Astrocyte (in vitro differentiated cells and primary cell): ENCODE data around the gene HGS. TPM values are rescaled to one million over a fixed set of nuclear protein-coding genes. Genes with fewer than 3 reads are reported as not detected.

Source experiments
- DNase-seq: peaks from one replicate; pipeline ENCODE4 v3.0.0-alpha.2; 2010; ENCODE audit warnings: low read depth
- FAIRE-seq: peaks from 2 replicates; lab custom pipeline; 2011; peaks lifted over from hg19 to GRCh38; lab: Jason Lieb, UNC
- H2AFZ ChIP-seq: 2 replicates; pipeline ENCODE4 v1.6.0; 2012; ENCODE audit warnings: low read depth, low read length, inconsistent platforms
- H3K27ac ChIP-seq: 2 replicates; pipeline ENCODE4 v1.5.1; 2011; ENCODE audit warnings: low read depth, low read length, inconsistent platforms
- H3K27me3 ChIP-seq: 2 replicates; pipeline ENCODE4 v1.6.0; 2011; ENCODE audit warnings: low read length, inconsistent platforms; ENCODE audit not compliant: insufficient read depth
- H3K36me3 ChIP-seq: 2 replicates; pipeline ENCODE4 v1.5.1; 2011; ENCODE audit warnings: low read length, inconsistent platforms; ENCODE audit not compliant: insufficient read depth
- H3K4me1 ChIP-seq: 2 replicates; pipeline ENCODE4 v1.5.1; 2011; ENCODE audit warnings: low read length, inconsistent platforms; ENCODE audit not compliant: insufficient read depth
- H3K4me2 ChIP-seq: 2 replicates; pipeline ENCODE4 v1.6.0; 2012; ENCODE audit warnings: low read length, inconsistent platforms
- H3K4me3 ChIP-seq: 2 replicates; pipeline ENCODE4 v1.5.1; 2011; ENCODE audit warnings: low read depth, mild to moderate bottlenecking, low read length, inconsistent platforms; ENCODE audit not compliant: insufficient read depth
- H3K79me2 ChIP-seq: 2 replicates; pipeline ENCODE4 v1.6.0; 2012; ENCODE audit warnings: mild to moderate bottlenecking, low read length, inconsistent platforms; ENCODE audit not compliant: insufficient read depth
- H3K9ac ChIP-seq: 2 replicates; pipeline ENCODE4 v1.6.0; 2012; ENCODE audit warnings: mild to moderate bottlenecking, low read length, inconsistent platforms
- H3K9me3 ChIP-seq: 2 replicates; pipeline ENCODE4 v1.5.1; 2012; ENCODE audit warnings: low read depth, mild to moderate bottlenecking, low read length, inconsistent platforms; ENCODE audit not compliant: insufficient read depth
- H4K20me1 ChIP-seq: 2 replicates; pipeline ENCODE4 v1.6.0; 2012; ENCODE audit warnings: low read length, inconsistent platforms; ENCODE audit not compliant: insufficient read depth
- H3K27ac Mint-ChIP-seq: one replicate; pipeline ENCODE4 v1.8.0; 2021; ENCODE audit warnings: mild to moderate bottlenecking, mixed read lengths; ENCODE audit not compliant: unreplicated experiment
- H3K27me3 Mint-ChIP-seq: one replicate; pipeline ENCODE4 v1.8.0; 2021; ENCODE audit warnings: low read depth, mixed read lengths; ENCODE audit not compliant: unreplicated experiment
- H3K36me3 Mint-ChIP-seq: one replicate; pipeline ENCODE4 v1.8.0; 2021; ENCODE audit warnings: low read depth, mixed read lengths; ENCODE audit not compliant: unreplicated experiment
- H3K4me1 Mint-ChIP-seq: one replicate; pipeline ENCODE4 v1.8.0; 2021; ENCODE audit warnings: low read depth, mixed read lengths; ENCODE audit not compliant: unreplicated experiment
- H3K4me3 Mint-ChIP-seq: one replicate; pipeline ENCODE4 v1.8.0; 2021; ENCODE audit warnings: mild to moderate bottlenecking, moderate library complexity, mixed read lengths; ENCODE audit not compliant: unreplicated experiment
- H3K9me3 Mint-ChIP-seq: one replicate; pipeline ENCODE4 v1.8.0; 2021; ENCODE audit warnings: mild to moderate bottlenecking, mixed read lengths; ENCODE audit not compliant: unreplicated experiment
- CTCF ChIP-seq: IDR thresholded peaks from 2 replicates; pipeline ENCODE4 v1.5.1; 2011; ENCODE audit warnings: low read depth, mild to moderate bottlenecking, inconsistent platforms, low read length, moderate library complexity; ENCODE audit not compliant: insufficient read depth
- EZH2 ChIP-seq: IDR thresholded peaks from 2 replicates; pipeline ENCODE4 v1.6.1; 2012; ENCODE audit warnings: mild to moderate bottlenecking, low read length, inconsistent platforms; ENCODE audit not compliant: insufficient read depth
- total RNA-seq: library from RNA; stranded (reverse); gene quantifications from 2 replicates; pipeline ENCODE4 v1.2.1, GENCODE V29; 2021

HGS gene
- total RNA-seq, 1 donor from 2014 or later, result 122 TPM

- Histone ChIP-seq H3K4me1 (peaks cover 8% of the 10 kb centered on the region), H3K4me2 (no peak overlapping the region), H3K27me3 (no peaks in the 10 kb centered on the region), H3K36me3 (peaks cover 32% of the 10 kb centered on the region), H3K9me3 (no peaks in the 10 kb centered on the region), H3K9ac (no peak overlapping the region), H3K79me2 (peaks cover 92% of the 10 kb centered on the region), H3K27ac (no peak overlapping the region), H2AFZ (no peak overlapping the region), H4K20me1 (peaks cover 83% of the 10 kb centered on the region), H3K4me3 (no peak overlapping the region)
- DNase-seq (no peak), FAIRE-seq (no peak)
- TF ChIP-seq CTCF (no peak), EZH2 (no peak)
- no peak overlapping the region for H3K4me3 Mint-ChIP-seq
- H3K36me3 Mint-ChIP-seq, result peaks cover 13% of the 10 kb centered on the region
- H3K27me3 Mint-ChIP-seq, result no peaks in the 10 kb centered on the region
- no peak overlapping the region for H3K27ac Mint-ChIP-seq
- no peaks in the 10 kb centered on the region for H3K9me3 Mint-ChIP-seq
- peaks cover 3% of the 10 kb centered on the region for H3K4me1 Mint-ChIP-seq
These were observed 12.6 kb downstream of the HGS start for GRCh38 chr17:81696218-81696941.

GRCh38 chr17:81697261-81698044 is 13.6 kb downstream of the HGS start:
- TF ChIP-seq CTCF, result no peak
- no peak for TF ChIP-seq EZH2
- H3K36me3 ChIP-seq, result peaks cover 37% of the 10 kb centered on the region

More at GRCh38 chr17:81697261-81698044, 13.6 kb downstream of the HGS start:
- Histone ChIP-seq H4K20me1 (peaks cover 83% of the 10 kb centered on the region), H3K4me1 (peaks cover 18% of the 10 kb centered on the region), H3K27me3 (no peaks in the 10 kb centered on the region), H3K27ac (no peak overlapping the region), H3K79me2 (peaks cover 92% of the 10 kb centered on the region), H3K4me3 (no peak overlapping the region), H2AFZ (no peak overlapping the region), H3K9me3 (no peaks in the 10 kb centered on the region), H3K4me2 (no peak overlapping the region), H3K9ac (no peak overlapping the region)
- Mint-ChIP-seq H3K36me3 (peaks cover 13% of the 10 kb centered on the region), H3K9me3 (no peaks in the 10 kb centered on the region), H3K27ac (peak overlapping the region; percentile 53), H3K4me3 (no peak overlapping the region), H3K4me1 (peaks cover 7% of the 10 kb centered on the region), H3K27me3 (no peaks in the 10 kb centered on the region)
- no peak for DNase-seq
- no peak for FAIRE-seq
